SK-N-SH treated with all-trans-retinoic acid at 6 μM for 48 hours (cell line): Measurements from ENCODE around the gene RAMAC.

Source experiments
- ATAC-seq: fragments of 200-7000 bp; cut with Tn5 transposase; 3 replicates; pipeline ENCODE4 v1.9.1; 2020; ENCODE audit warnings: mild to moderate bottlenecking, moderate library complexity
- ARNTL ChIP-seq: fragments of 450-650 bp; formaldehyde crosslinking; IDR thresholded peaks from 2 replicates; pipeline ENCODE4 v1.5.0; 2020; ENCODE audit warnings: low read depth, mild to moderate bottlenecking, moderate library complexity, borderline replicate concordance
- BACH2 ChIP-seq: fragments of 250-450 bp; sonication (Bioruptor Pico); IDR thresholded peaks from 2 replicates; pipeline ENCODE4 v1.9.0; 2021; ENCODE audit warnings: mild to moderate bottlenecking, borderline replicate concordance
- CREB5 ChIP-seq: fragments of 250-450 bp; sonication (Bioruptor Pico); IDR thresholded peaks from 2 replicates; pipeline ENCODE4 v1.5.1; 2020; ENCODE audit warnings: low read depth, mild to moderate bottlenecking, moderate library complexity
- CSDC2 ChIP-seq: fragments of 250-450 bp; sonication (Bioruptor Pico); IDR thresholded peaks from 2 replicates; pipeline ENCODE4 v1.5.0; 2020; ENCODE audit warnings: mild to moderate bottlenecking, moderate library complexity
- CSRNP3 ChIP-seq: fragments of 250-450 bp; sonication (Bioruptor Pico); IDR thresholded peaks from 2 replicates; pipeline ENCODE4 v1.5.1; 2021; ENCODE audit warnings: mild to moderate bottlenecking, moderate library complexity
- ESRRG ChIP-seq: fragments of 250-450 bp; sonication (Bioruptor Pico); IDR thresholded peaks from 2 replicates; pipeline ENCODE4 v1.6.1; 2021; ENCODE audit warnings: mild to moderate bottlenecking
- ISL1 ChIP-seq: fragments of 250-450 bp; sonication (Bioruptor Pico); IDR thresholded peaks from 2 replicates; pipeline ENCODE4 v2.1.2; 2022; ENCODE audit warnings: mild to moderate bottlenecking, moderate library complexity
- OSR1 ChIP-seq: fragments of 250-450 bp; sonication (Bioruptor Pico); IDR thresholded peaks from 2 replicates; pipeline ENCODE4 v1.8.0; 2022; ENCODE audit warnings: moderate library complexity, mild to moderate bottlenecking, inconsistent platforms
- PATZ1 ChIP-seq: fragments of 250-450 bp; sonication (Bioruptor Pico); IDR thresholded peaks from 2 replicates; pipeline ENCODE4 v1.8.0; 2020; ENCODE audit warnings: mild to moderate bottlenecking, moderate library complexity, borderline replicate concordance
- POU6F1 ChIP-seq: fragments of 250-450 bp; sonication (Bioruptor Pico); IDR thresholded peaks from 2 replicates; pipeline ENCODE4 v1.8.0; 2021; ENCODE audit warnings: low read depth, mild to moderate bottlenecking, moderate library complexity, borderline replicate concordance
- PPARA ChIP-seq: fragments of 250-450 bp; sonication (Bioruptor Pico); IDR thresholded peaks from 2 replicates; pipeline ENCODE4 v1.5.0; 2020; ENCODE audit warnings: mild to moderate bottlenecking, borderline replicate concordance
- RARB ChIP-seq: fragments of 250-450 bp; sonication (Bioruptor Pico); IDR thresholded peaks from 2 replicates; pipeline ENCODE4 v1.8.0; 2021; ENCODE audit warnings: mild to moderate bottlenecking, moderate library complexity
- SNAI2 ChIP-seq: fragments of 250-450 bp; sonication (Bioruptor Pico); IDR thresholded peaks from 2 replicates; pipeline ENCODE4 v1.5.0; 2020; ENCODE audit warnings: mild to moderate bottlenecking, moderate library complexity
- TCF4 ChIP-seq: fragments of 250-450 bp; sonication (Bioruptor Pico); IDR thresholded peaks from 2 replicates; pipeline ENCODE4 v1.8.0; 2021; ENCODE audit warnings: mild to moderate bottlenecking, moderate library complexity, borderline replicate concordance
- TOX ChIP-seq: fragments of 250-450 bp; sonication (Bioruptor Pico); IDR thresholded peaks from 2 replicates; pipeline ENCODE4 v1.8.0; 2021; ENCODE audit warnings: mild to moderate bottlenecking, moderate library complexity, borderline replicate concordance
- TSHZ2 ChIP-seq: fragments of 250-450 bp; sonication (Bioruptor Pico); IDR thresholded peaks from 2 replicates; pipeline ENCODE4 v1.5.0; 2020; ENCODE audit warnings: mild to moderate bottlenecking, moderate library complexity
- ZC3H10 ChIP-seq: fragments of 250-450 bp; sonication (Bioruptor Pico); IDR thresholded peaks from 2 replicates; pipeline ENCODE4 v1.5.1; 2021; ENCODE audit warnings: mild to moderate bottlenecking, moderate library complexity
- ZFP30 ChIP-seq: fragments of 450-650 bp; formaldehyde crosslinking; IDR thresholded peaks from 2 replicates; pipeline ENCODE4 v1.5.0; 2022; ENCODE audit warnings: mild to moderate bottlenecking, moderate library complexity
- ZNF565 ChIP-seq: fragments of 450-650 bp; formaldehyde crosslinking; conservative IDR thresholded peaks from 2 replicates; pipeline ENCODE4 v1.5.0; 2020; ENCODE audit warnings: low read depth, mild to moderate bottlenecking, moderate library complexity
- ZNF70 ChIP-seq: fragments of 450-650 bp; formaldehyde crosslinking; IDR thresholded peaks from 2 replicates; pipeline ENCODE4 v1.5.0; 2020; ENCODE audit warnings: mild to moderate bottlenecking, moderate library complexity
- ZNF8 ChIP-seq: fragments of 450-650 bp; formaldehyde crosslinking; IDR thresholded peaks from 2 replicates; pipeline ENCODE4 v1.5.0; 2020; ENCODE audit warnings: mild to moderate bottlenecking, moderate library complexity

Gene RAMAC

GRCh38 chr15:82970696-82971095 lies 15.3 kb upstream of the RAMAC start:
- TF ChIP-seq OSR1 = no peak
- TF ChIP-seq RARB (CRISPR knock-in tag) = no peak
- peak; percentile 45; the same call in 1 of the 2 replicates for TF ChIP-seq TCF4 (CRISPR knock-in tag)
- TF ChIP-seq ZNF8 (CRISPR knock-in tag) = peak; percentile 45; the same call in 1 of the 2 replicates

GRCh38 chr15:82971218-82971984 lies 14.6 kb upstream of the RAMAC start:
- ATAC-seq = no peak
- TF ChIP-seq CSDC2 (CRISPR knock-in tag) = no peak
- TF ChIP-seq PATZ1 (CRISPR knock-in tag) = no peak
- TF ChIP-seq CREB5 (CRISPR knock-in tag) = no peak
- TF ChIP-seq ZNF565 (CRISPR knock-in tag) = no peak
- no peak for TF ChIP-seq TOX (CRISPR knock-in tag)
- no peak for TF ChIP-seq OSR1
- TF ChIP-seq POU6F1 (CRISPR knock-in tag) = no peak
- no peak for TF ChIP-seq ZNF8 (CRISPR knock-in tag)
- TF ChIP-seq ZFP30 (CRISPR knock-in tag) = no peak
- TF ChIP-seq CSRNP3 (CRISPR knock-in tag) = no peak
- no peak for TF ChIP-seq ESRRG (CRISPR knock-in tag)
- no peak for TF ChIP-seq ZNF70
- TF ChIP-seq SNAI2 (CRISPR knock-in tag) = no peak
- TF ChIP-seq ARNTL = no peak
- TF ChIP-seq TCF4 (CRISPR knock-in tag) = no peak
- no peak for TF ChIP-seq RARB (CRISPR knock-in tag)
- TF ChIP-seq BACH2 (CRISPR knock-in tag) = no peak
- no peak for TF ChIP-seq ZC3H10 (CRISPR knock-in tag)

More at GRCh38 chr15:82970696-82971095, 15.3 kb upstream of the RAMAC start:
- ATAC-seq = no peak

GRCh38 chr15:82972990-82973389 lies 13.0 kb upstream of the RAMAC start:
- no peak for ATAC-seq
- TF ChIP-seq CSDC2 (CRISPR knock-in tag) (no peak), ISL1 (CRISPR knock-in tag) (no peak), TSHZ2 (CRISPR knock-in tag) (no peak), PPARA (CRISPR knock-in tag) (no peak), CREB5 (CRISPR knock-in tag) (no peak), ESRRG (CRISPR knock-in tag) (no peak), POU6F1 (CRISPR knock-in tag) (no peak), TOX (CRISPR knock-in tag) (no peak), PATZ1 (CRISPR knock-in tag) (no peak)
